ENCODE results near the gene CDK8. TPM values are rescaled to one million over a fixed set of nuclear protein-coding genes. Genes with fewer than 3 reads are reported as not detected.
A peak's percentile ranks its signal among the peaks of the same experiment; 100 is the strongest.

The CDK8 gene
- polyA plus RNA-seq (2011; rRNA removed) (19.1 and 20.9 TPM in 2 replicates), polyA plus RNA-seq (2017; fragmentation: RNase III; extraction: RNeasy Plus Mini Kit Qiagen cat#74134 plus additional on column Dnase treatment) (9.1 to 9.9 TPM (median 9.9 TPM) in 3 replicates), polyA minus RNA-seq (2011; rRNA and poly(A)+ RNA removed) (18.8 and 25.1 TPM in 2 replicates)
- 8.1 and 8.9 TPM in 2 replicates for polyA plus RNA-seq (2012; cell fraction: cytosol; rRNA removed)
- polyA plus RNA-seq (2012; cell fraction: nucleus; rRNA removed) = 9.2 and 12.4 TPM in 2 replicates

GRCh38 chr13:26253787-26254582, at the start of gene CDK8:
TSS of gene CDK8 (plus strand) at chr13:26254129. CDS start at chr13:26254642, 513 bp downstream.
- Histone ChIP-seq H3K9me3 (no peaks in the 10 kb centered on the region), H3K27ac (peak within 1 kb of the TSS; percentile 89 to 100), H3K4me1 (peaks cover 11% of the 10 kb centered on the region; the same call in 1 of the 3 replicates), H3K4me2 (peak within 1 kb of the TSS; percentile 94), H3K4me3 (peak within 1 kb of the TSS; percentile 88)
- ChIA-PET POLR2A (interaction anchor here (0.7 kb wide), 1 partner anchor 26 kb away, joined by 3 read pairs; no protein-coding TSS in a partner anchor), CTCF (interaction anchor here (0.6 kb wide), 1 partner anchor 916 kb away, joined by 4 read pairs; no protein-coding TSS in a partner anchor)
- WGBS (ENCODE audit: missing lambda C conversion rate) = 10% methylated on average over 2 of the region's 79 CpGs
- DNase-seq (ENCODE audit: low read depth in 1 of 2, low spot score in 1 of 2) (peak; percentile 50 to 92), FAIRE-seq (no peak), ATAC-seq (peak; percentile 90 to 95)
- TF ChIP-seq HMGXB4 (CRISPR knock-in tag; IDR thresholded peaks at IDR 0.05; ENCODE audit: borderline replicate concordance) = no peak
- TF ChIP-seq RAD21 (conservative IDR thresholded peaks at IDR 0.05 in 1 of 2, IDR thresholded peaks at IDR 0.05 in 1 of 2) = no peak
- no peak; the same call in 1 of the 2 replicates for TF ChIP-seq GATA3 (IDR thresholded peaks at IDR 0.05; ENCODE audit: borderline replicate concordance)
- TF ChIP-seq E2F6 (IDR thresholded peaks at IDR 0.05; ENCODE audit: borderline replicate concordance, low read depth) = peak; percentile 68
- TF ChIP-seq JUN (IDR thresholded peaks at IDR 0.05) = peak in 1 of 2 experiments; percentile 65; a peak in 2 of 5 replicates
- no peak for TF ChIP-seq HOXB13 (CRISPR knock-in tag; IDR thresholded peaks at IDR 0.05; ENCODE audit: low read depth)
- no peak for TF ChIP-seq BHLHE40 (IDR thresholded peaks at IDR 0.05; ENCODE audit: low read depth, low read length)
- TF ChIP-seq KDM1A (IDR thresholded peaks at IDR 0.05; ENCODE audit: low read depth) = no peak
- peak; percentile 75 for TF ChIP-seq POLR2A (IDR thresholded peaks at IDR 0.05; ENCODE audit: low read length)
- TF ChIP-seq ZFP36 (IDR thresholded peaks at IDR 0.05; ENCODE audit: borderline replicate concordance, partially characterized antibody) = no peak
- TF ChIP-seq TP53 (CRISPR knock-in tag; IDR thresholded peaks at IDR 0.05) = no peak
- TF ChIP-seq BCL3 (IDR thresholded peaks at IDR 0.05) = 0 out of 3 replicates have a peak, but pooled peaks have one; percentile 37
- TF ChIP-seq, protein P1, sequence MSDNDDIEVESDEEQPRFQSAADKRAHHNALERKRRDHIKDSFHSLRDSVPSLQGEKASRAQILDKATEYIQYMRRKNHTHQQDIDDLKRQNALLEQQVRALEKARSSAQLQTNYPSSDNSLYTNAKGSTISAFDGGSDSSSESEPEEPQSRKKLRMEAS (IDR thresholded peaks at IDR 0.05) = peak; percentile 73
- no peak for TF ChIP-seq ZC3H11A (IDR thresholded peaks at IDR 0.05)
- TF ChIP-seq HOXB5 (CRISPR knock-in tag; IDR thresholded peaks at IDR 0.05) = no peak
- TF ChIP-seq USF2 (IDR thresholded peaks at IDR 0.05) = peak; percentile 56
- no peak for TF ChIP-seq PHF8 (IDR thresholded peaks at IDR 0.05; ENCODE audit: borderline replicate concordance, low read depth)

DNA sequence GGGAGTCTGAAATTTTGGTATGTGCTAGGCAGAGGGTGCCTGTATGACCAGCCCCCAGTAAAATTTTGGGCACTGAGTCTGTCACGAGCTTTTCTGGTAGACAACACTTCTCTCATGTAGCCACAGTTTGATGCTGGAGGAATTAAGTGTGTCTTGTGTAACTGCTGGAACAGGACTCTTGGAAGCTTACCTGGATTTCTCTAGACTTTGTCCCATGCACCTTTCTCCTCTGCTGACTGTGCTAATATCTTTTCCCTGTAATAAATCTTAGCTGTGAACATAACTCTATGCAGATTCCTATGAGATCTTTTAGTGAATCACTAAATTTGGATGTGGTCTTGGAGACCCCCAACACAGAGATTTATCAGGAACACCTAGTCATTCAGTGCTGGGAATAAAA, 45.6 kb upstream of the CDK8 start:
- no peak for FAIRE-seq
- ChIA-PET POLR2A (no interaction called here), CTCF (no interaction called here)

More for the DNA sequence above, 45.6 kb upstream of the CDK8 start:
- TF ChIP-seq, protein P2, sequence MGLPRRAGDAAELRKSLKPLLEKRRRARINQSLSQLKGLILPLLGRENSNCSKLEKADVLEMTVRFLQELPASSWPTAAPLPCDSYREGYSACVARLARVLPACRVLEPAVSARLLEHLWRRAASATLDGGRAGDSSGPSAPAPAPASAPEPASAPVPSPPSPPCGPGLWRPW (IDR thresholded peaks at IDR 0.05) = no peak
- TF ChIP-seq ZFP36 (IDR thresholded peaks at IDR 0.05; ENCODE audit: borderline replicate concordance, partially characterized antibody) = no peak
- no peak for TF ChIP-seq E2F6 (IDR thresholded peaks at IDR 0.05; ENCODE audit: borderline replicate concordance, low read depth)
- TF ChIP-seq, protein P1 (IDR thresholded peaks at IDR 0.05) = no peak
- no peak for TF ChIP-seq PHF8 (IDR thresholded peaks at IDR 0.05; ENCODE audit: borderline replicate concordance, low read depth)
- TF ChIP-seq HOXA7 (CRISPR knock-in tag; IDR thresholded peaks at IDR 0.05) = no peak
- TF ChIP-seq KDM1A (IDR thresholded peaks at IDR 0.05; ENCODE audit: low read depth) = no peak
- TF ChIP-seq SREBF2 (IDR thresholded peaks at IDR 0.05) = no peak
- TF ChIP-seq, protein P3, sequence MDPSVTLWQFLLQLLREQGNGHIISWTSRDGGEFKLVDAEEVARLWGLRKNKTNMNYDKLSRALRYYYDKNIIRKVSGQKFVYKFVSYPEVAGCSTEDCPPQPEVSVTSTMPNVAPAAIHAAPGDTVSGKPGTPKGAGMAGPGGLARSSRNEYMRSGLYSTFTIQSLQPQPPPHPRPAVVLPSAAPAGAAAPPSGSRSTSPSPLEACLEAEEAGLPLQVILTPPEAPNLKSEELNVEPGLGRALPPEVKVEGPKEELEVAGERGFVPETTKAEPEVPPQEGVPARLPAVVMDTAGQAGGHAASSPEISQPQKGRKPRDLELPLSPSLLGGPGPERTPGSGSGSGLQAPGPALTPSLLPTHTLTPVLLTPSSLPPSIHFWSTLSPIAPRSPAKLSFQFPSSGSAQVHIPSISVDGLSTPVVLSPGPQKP (IDR thresholded peaks at IDR 0.05; ENCODE audit: low read depth, low read length) = no peak
- no peak for TF ChIP-seq GATA3 (IDR thresholded peaks at IDR 0.05; ENCODE audit: borderline replicate concordance)
- Histone ChIP-seq H3K27ac (no peak overlapping the region), H3K4me3 (no peak overlapping the region), H3K4me1 (no peaks in the 10 kb centered on the region), H3K4me2 (no peak overlapping the region), H3K9me3 (no peaks in the 10 kb centered on the region)
- ATAC-seq (no peak), DNase-seq (ENCODE audit: low read depth in 1 of 2, low spot score in 1 of 2) (no peak)
- 91% methylated on average over 1 of the region's 1 CpG for WGBS (ENCODE audit: missing lambda C conversion rate)
